Keratinocyte (primary cell): Measurements from ENCODE around the gene CTDSP1.

Experiments
- CTCF ChIP-seq, 3 experiments: IDR thresholded peaks in 1 of 3; conservative IDR thresholded peaks in 1 of 3; optimal IDR thresholded peaks in 1 of 3; 2 replicates in 2 of 3; 3 replicates in 1 of 3; pipeline versions ENCODE3 to v1.5.1; 2011; ENCODE audit warnings: low read length in 3 of 3, mild to moderate bottlenecking in 3 of 3, moderate library complexity in 2 of 3, control low read depth in 1 of 3, inconsistent platforms in 1 of 3; ENCODE audit not compliant: insufficient read depth in 2 of 3; ENCODE audit errors: extremely low read depth in 1 of 3
- EZH2 ChIP-seq: IDR thresholded peaks from one replicate; pipeline ENCODE4 v1.6.1; 2012; ENCODE audit warnings: inconsistent platforms, mild to moderate bottlenecking, low read length, moderate library complexity

- TF ChIP-seq EZH2 = no peak
- TF ChIP-seq CTCF (optimal IDR thresholded peaks at IDR 0.05 in 1 of 3, IDR thresholded peaks at IDR 0.05 in 1 of 3, conservative IDR thresholded peaks at IDR 0.05 in 1 of 3; ENCODE audit: extremely low read depth in 1 of 3, insufficient read depth in 2 of 3, low read length in 3 of 3) = no peak
Measured at GRCh38 chr2:218432676-218433365, 33.2 kb downstream of the CTDSP1 start.
